GM12878 (cell line): ENCODE results near the gene PKD1L1. TPM values are rescaled to one million over a fixed set of nuclear protein-coding genes. Genes with fewer than 3 reads are reported as not detected.

Experiments used
- ATAC-seq: fragments of 200-7000 bp; cut with Tn5 transposase; 3 replicates; pipeline ENCODE4 v1.9.1; 2020; ENCODE audit warnings: mild to moderate bottlenecking, moderate library complexity
- BruUV-seq: library from RNA; stranded (reverse); fragments of 400-500 nt; replicated peaks from 2 replicates; lab custom pipeline; 2021; lab: Mats Ljungman, UMichigan
- CTCF ChIA-PET: fragments of 300-600 bp; sonication (Branson Sonifier 250); formaldehyde crosslinking; extraction: SDS; loops from one replicate; lab custom pipeline; 2021; ENCODE audit warnings: inconsistent platforms; lab: Yijun Ruan, JAX
- POLR2A ChIA-PET: fragments of 350-600 bp; formaldehyde crosslinking; extraction: SDS; loops from one replicate; lab custom pipeline; 2021; ENCODE audit warnings: inconsistent platforms; lab: Charles Lee
- RAD21 ChIA-PET: fragments of 300-600 bp; sonication (Branson Sonifier 250); formaldehyde crosslinking; loops from one replicate; lab custom pipeline; 2023; ENCODE audit warnings: antibody characterized with exemption; ENCODE audit not compliant: unreplicated experiment; lab: Charles Lee
- SMC1A ChIA-PET: fragments of 300-600 bp; sonication (Branson Sonifier 250); formaldehyde crosslinking; loops from one replicate; lab custom pipeline; 2023; ENCODE audit not compliant: unreplicated experiment, uncharacterized antibody; lab: Charles Lee
- DNase-seq: peaks from one replicate; pipeline ENCODE4 v3.0.0-alpha.2; 2011; ENCODE audit warnings: low read depth, low spot score
- FAIRE-seq: peaks from 3 replicates; lab custom pipeline; 2011; peaks lifted over from hg19 to GRCh38; lab: Jason Lieb, UNC
- H2AFZ ChIP-seq: 2 replicates; pipeline ENCODE4 v1.6.0; 2011; ENCODE audit warnings: low read depth, low read length, control low read depth; ENCODE audit not compliant: control insufficient read depth
- H3K27ac ChIP-seq: 2 replicates; pipeline ENCODE4 v1.5.1; 2011; ENCODE audit warnings: control low read depth; ENCODE audit not compliant: control insufficient read depth, insufficient read depth
- H3K27me3 ChIP-seq, 2 experiments: replicated peaks in 1 of 2; 2 replicates each; pipeline versions ENCODE4 v1.6.0 to v1.6.1; 2011; ENCODE audit warnings: low read length in 1 of 2; ENCODE audit not compliant: control insufficient read depth in 2 of 2, insufficient read depth in 2 of 2
- H3K36me3 ChIP-seq, 2 experiments: 2 replicates each; pipeline ENCODE4 v1.5.1; 2011; ENCODE audit warnings: low read length in 1 of 2; ENCODE audit not compliant: control insufficient read depth in 2 of 2, insufficient read depth in 2 of 2
- H3K4me1 ChIP-seq: 2 replicates; pipeline ENCODE4 v1.6.1; 2011; ENCODE audit warnings: mild to moderate bottlenecking, low read length, moderate library complexity, mixed read lengths; ENCODE audit not compliant: control insufficient read depth, insufficient read depth
- H3K4me2 ChIP-seq: 2 replicates; pipeline ENCODE4 v1.6.0; 2011; ENCODE audit warnings: control low read depth; ENCODE audit not compliant: control insufficient read depth, insufficient read depth
- H3K4me3 ChIP-seq: fragments of 200-600 bp; sonication (generic); 2 replicates; pipeline ENCODE4 v1.5.1; 2016
- H3K79me2 ChIP-seq: 2 replicates; pipeline ENCODE4 v1.6.0; 2011; ENCODE audit warnings: low read length; ENCODE audit not compliant: control insufficient read depth, insufficient read depth
- H3K9ac ChIP-seq: 2 replicates; pipeline ENCODE4 v1.8.0; 2011; ENCODE audit warnings: low read length, control low read depth, mixed read lengths; ENCODE audit not compliant: control insufficient read depth, insufficient read depth
- H3K9me3 ChIP-seq: replicated peaks from 3 replicates; pipeline ENCODE4 v1.5.1; 2011; ENCODE audit warnings: mild to moderate bottlenecking, low read length; ENCODE audit not compliant: control insufficient read depth, insufficient read depth
- H4K20me1 ChIP-seq: 2 replicates; pipeline ENCODE4 v1.6.0; 2011; ENCODE audit not compliant: control insufficient read depth, insufficient read depth
- ASH2L ChIP-seq: fragments of 300-600, 200-600 bp; sonication (generic); IDR thresholded peaks from 2 replicates; pipeline ENCODE4 v1.6.1; 2017; ENCODE audit warnings: low read depth, mild to moderate bottlenecking, borderline replicate concordance
- KLF5 ChIP-seq: fragments of 450-650 bp; IDR thresholded peaks from 2 replicates; pipeline ENCODE4 v1.6.1; 2014; ENCODE audit warnings: mild to moderate bottlenecking; ENCODE audit not compliant: partially characterized antibody
- NFXL1 ChIP-seq: fragments of 450-650 bp; IDR thresholded peaks from 2 replicates; pipeline ENCODE4 v1.6.1; 2017; ENCODE audit warnings: antibody characterized with exemption, mild to moderate bottlenecking, borderline replicate concordance
- SMARCA5 ChIP-seq: fragments of 450-650 bp; IDR thresholded peaks from 2 replicates; pipeline ENCODE4 v1.6.1; 2017; ENCODE audit warnings: mild to moderate bottlenecking
- TBL1XR1 ChIP-seq: IDR thresholded peaks from 2 replicates; pipeline ENCODE4 v1.6.1; 2012; ENCODE audit warnings: low read depth, low read length, improper control_type of control experiment
- YY1 ChIP-seq: IDR thresholded peaks from 2 replicates; pipeline ENCODE4 v1.6.1; 2011; ENCODE audit warnings: low read depth, mild to moderate bottlenecking, low read length
- WGBS: methylation state at CpG from one replicate; pipeline ENCODE4 v1.1.6; 2016; ENCODE audit warnings: low lambda C conversion rate; ENCODE audit not compliant: insufficient replicate concordance, insufficient coverage; ENCODE audit errors: missing lambda C conversion rate; 5-methylcytosine and 5-hydroxymethylcytosine counted together
- in situ Hi-C: fragments of 300-500 bp; cut with MboI; formaldehyde crosslinking; loops from 9 replicates; pipeline ENCODE4 v1.14.3; 2018; ENCODE audit warnings: mixed read lengths
- intact Hi-C: fragments of 100-400 bp; cut with micrococcal nuclease; formaldehyde crosslinking; loops from one replicate; pipeline ENCODE4 v1.14.2; 2022; ENCODE audit not compliant: unreplicated experiment
- polyA plus RNA-seq, 11 experiments: library from polyadenylated mRNA; depleted of rRNA in 4 of 11; unstranded in 6 of 11; stranded (reverse) in 5 of 11; fragments of >200 nt; fragmentation: Nextera tagmentation in 4 of 11; fragmentation: Illumina TruSeq in 1 of 11; extraction: Ambion mirVana in 4 of 11; extraction: Trizol in 1 of 11; gene quantifications; 1 replicate in 1 of 11; 2 replicates in 10 of 11; pipeline versions ENCODE4 v1.2.1 to v1.2.3, GENCODE V29; 2011 to 2016; ENCODE audit warnings: inconsistent platforms in 2 of 11, missing spikeins in 2 of 11, low read depth in 1 of 11
- total RNA-seq, 4 experiments: library from RNA; depleted of rRNA in 3 of 4; stranded (reverse); fragments of >200 nt in 3 of 4; fragmentation: Illumina TruSeq in 1 of 4; extraction: Trizol in 1 of 4; gene quantifications; 2 replicates each; pipeline versions ENCODE4 v1.2.1 to v1.2.3, GENCODE V29; 2013 to 2021
- TF ChIP-seq, protein P1 (sequence below): fragments of 450-650 bp; formaldehyde crosslinking; IDR thresholded peaks from 2 replicates; pipeline ENCODE4 v1.4.0; 2022; ENCODE audit warnings: mild to moderate bottlenecking, moderate library complexity
- TF ChIP-seq, protein P2 (sequence below): fragments of 450-650 bp; formaldehyde crosslinking; IDR thresholded peaks from 2 replicates; pipeline ENCODE4 v1.5.0; 2022; ENCODE audit warnings: mild to moderate bottlenecking, missing genetic modification characterization

The PKD1L1 gene
- total and polyA plus RNA-seq, 10 of the 15 experiments (the other 5 are each of a cell fraction or from before 2014, with no cell fraction given), result under 0.01 to 0.05 (median 0.02) TPM; not detected in 3

DNA sequence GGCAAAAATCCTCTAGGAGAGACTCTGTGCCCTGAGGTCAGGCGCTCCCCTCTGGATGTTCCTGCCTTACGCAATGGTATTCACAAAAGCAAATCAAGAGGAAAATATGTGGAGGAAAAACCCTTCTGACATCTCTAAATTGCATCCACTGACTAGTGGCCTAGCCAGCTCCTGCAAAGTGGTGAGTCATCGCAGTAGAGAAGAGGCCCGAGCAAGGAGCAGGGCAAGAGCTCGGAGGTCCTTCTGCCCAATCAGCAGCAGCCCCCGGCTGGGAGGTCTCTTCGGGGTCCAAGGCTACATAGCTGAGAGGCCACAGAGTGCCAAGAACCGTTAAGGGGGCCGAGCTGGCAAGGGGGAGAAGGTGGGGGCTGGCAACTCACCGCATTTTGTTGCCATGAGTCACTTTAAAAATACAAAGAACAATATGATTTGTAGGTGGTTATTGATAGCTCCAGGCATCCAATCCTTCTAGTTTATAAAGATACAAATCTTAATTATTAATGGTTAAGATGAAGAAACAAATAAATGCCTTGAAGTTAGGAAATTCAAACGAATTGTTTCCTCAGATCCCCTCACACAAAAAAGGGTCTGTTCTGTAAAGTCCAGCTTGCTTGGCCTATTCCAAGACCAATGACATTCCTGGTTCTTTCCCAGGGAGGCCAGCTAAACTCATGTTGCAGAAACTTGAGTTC is 161.6 kb downstream of the PKD1L1 start:
- Histone ChIP-seq H3K27me3 (peaks cover 0 to 2% of the 10 kb centered on the region in 2 experiments; a peak in 2 of 4 replicates), H3K4me3 (no peak overlapping the region), H3K4me1 (no peaks in the 10 kb centered on the region), H3K9ac (no peak overlapping the region), H4K20me1 (no peaks in the 10 kb centered on the region), H3K4me2 (no peak overlapping the region), H3K9me3 (no peaks in the 10 kb centered on the region), H2AFZ (no peak overlapping the region), H3K79me2 (no peaks in the 10 kb centered on the region), H3K36me3 (no peaks in the 10 kb centered on the region), H3K27ac (no peak overlapping the region)
- ChIA-PET CTCF (no interaction called here), POLR2A (no interaction called here), SMC1A (no interaction called here), RAD21 (no interaction called here)
- in situ Hi-C loops (no loop called here), intact Hi-C loops (no loop called here)
- 31% methylated on average over 11 of the region's 11 CpGs for WGBS
- TF ChIP-seq NFXL1, result no peak
- TF ChIP-seq TBL1XR1, result no peak
- no peak for TF ChIP-seq YY1
- TF ChIP-seq, protein P1, sequence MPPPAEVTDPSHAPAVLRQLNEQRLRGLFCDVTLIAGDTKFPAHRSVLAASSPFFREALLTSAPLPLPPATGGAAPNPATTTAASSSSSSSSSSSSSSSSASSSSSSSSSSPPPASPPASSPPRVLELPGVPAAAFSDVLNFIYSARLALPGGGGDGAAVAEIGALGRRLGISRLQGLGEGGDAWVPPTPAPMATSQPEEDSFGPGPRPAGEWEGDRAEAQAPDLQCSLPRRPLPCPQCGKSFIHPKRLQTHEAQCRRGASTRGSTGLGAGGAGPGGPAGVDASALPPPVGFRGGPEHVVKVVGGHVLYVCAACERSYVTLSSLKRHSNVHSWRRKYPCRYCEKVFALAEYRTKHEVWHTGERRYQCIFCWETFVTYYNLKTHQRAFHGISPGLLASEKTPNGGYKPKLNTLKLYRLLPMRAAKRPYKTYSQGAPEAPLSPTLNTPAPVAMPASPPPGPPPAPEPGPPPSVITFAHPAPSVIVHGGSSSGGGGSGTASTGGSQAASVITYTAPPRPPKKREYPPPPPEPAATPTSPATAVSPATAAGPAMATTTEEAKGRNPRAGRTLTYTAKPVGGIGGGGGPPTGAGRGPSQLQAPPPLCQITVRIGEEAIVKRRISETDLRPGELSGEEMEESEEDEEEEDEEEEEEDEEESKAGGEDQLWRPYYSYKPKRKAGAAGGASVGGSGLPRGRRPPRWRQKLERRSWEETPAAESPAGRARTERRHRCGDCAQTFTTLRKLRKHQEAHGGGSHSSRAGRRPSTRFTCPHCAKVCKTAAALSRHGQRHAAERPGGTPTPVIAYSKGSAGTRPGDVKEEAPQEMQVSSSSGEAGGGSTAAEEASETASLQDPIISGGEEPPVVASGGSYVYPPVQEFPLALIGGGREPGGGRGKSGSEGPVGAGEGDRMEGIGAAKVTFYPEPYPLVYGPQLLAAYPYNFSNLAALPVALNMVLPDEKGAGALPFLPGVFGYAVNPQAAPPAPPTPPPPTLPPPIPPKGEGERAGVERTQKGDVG (CRISPR knock-in tag), result no peak
- no peak for TF ChIP-seq ASH2L
- TF ChIP-seq KLF5, result no peak
- no peak for TF ChIP-seq SMARCA5
- TF ChIP-seq, protein P2, sequence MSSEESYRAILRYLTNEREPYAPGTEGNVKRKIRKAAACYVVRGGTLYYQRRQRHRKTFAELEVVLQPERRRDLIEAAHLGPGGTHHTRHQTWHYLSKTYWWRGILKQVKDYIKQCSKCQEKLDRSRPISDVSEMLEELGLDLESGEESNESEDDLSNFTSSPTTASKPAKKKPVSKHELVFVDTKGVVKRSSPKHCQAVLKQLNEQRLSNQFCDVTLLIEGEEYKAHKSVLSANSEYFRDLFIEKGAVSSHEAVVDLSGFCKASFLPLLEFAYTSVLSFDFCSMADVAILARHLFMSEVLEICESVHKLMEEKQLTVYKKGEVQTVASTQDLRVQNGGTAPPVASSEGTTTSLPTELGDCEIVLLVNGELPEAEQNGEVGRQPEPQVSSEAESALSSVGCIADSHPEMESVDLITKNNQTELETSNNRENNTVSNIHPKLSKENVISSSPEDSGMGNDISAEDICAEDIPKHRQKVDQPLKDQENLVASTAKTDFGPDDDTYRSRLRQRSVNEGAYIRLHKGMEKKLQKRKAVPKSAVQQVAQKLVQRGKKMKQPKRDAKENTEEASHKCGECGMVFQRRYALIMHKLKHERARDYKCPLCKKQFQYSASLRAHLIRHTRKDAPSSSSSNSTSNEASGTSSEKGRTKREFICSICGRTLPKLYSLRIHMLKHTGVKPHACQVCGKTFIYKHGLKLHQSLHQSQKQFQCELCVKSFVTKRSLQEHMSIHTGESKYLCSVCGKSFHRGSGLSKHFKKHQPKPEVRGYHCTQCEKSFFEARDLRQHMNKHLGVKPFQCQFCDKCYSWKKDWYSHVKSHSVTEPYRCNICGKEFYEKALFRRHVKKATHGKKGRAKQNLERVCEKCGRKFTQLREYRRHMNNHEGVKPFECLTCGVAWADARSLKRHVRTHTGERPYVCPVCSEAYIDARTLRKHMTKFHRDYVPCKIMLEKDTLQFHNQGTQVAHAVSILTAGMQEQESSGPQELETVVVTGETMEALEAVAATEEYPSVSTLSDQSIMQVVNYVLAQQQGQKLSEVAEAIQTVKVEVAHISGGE, result no peak
- ATAC-seq (no peak), FAIRE-seq (no peak), DNase-seq (no peak)
- no TSS peak for BruUV-seq
